ENCODE data around the gene ARHGEF37. TPM values are rescaled to one million over a fixed set of nuclear protein-coding genes. Genes with fewer than 3 reads are reported as not detected.

Gene ARHGEF37
- total RNA-seq, 3 donors from 2014 or later = 13.4 to 35.0 (median 24.6) TPM

DNA sequence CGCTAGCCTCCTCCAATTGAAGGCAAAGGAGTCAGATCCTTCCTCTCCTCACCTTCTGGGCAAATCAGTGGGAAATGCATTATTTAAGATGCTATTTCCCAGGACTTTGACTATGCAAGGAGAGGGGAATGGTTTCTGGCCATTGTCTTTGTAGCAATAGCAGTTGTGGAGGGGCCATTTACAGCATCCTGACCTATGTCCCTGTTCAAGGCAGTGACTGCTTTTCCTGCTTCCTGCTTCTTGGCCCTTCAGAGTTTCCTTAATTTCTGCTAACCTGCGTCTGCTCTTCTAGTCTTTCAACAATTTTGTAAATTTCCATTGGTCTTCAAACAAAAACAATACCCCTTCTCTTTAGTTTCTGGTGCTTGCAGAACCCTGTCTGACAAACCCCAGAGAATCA lies 76.0 kb downstream of the ARHGEF37 start:
- Histone ChIP-seq H3K4me3 (no peak overlapping the region), H3K36me3 (ENCODE audit: low read depth) (no peaks in the 10 kb centered on the region), H3K4me1 (ENCODE audit: low read depth) (peaks cover 26% of the 10 kb centered on the region), H3K9me3 (no peaks in the 10 kb centered on the region)
- TF ChIP-seq, protein P1, sequence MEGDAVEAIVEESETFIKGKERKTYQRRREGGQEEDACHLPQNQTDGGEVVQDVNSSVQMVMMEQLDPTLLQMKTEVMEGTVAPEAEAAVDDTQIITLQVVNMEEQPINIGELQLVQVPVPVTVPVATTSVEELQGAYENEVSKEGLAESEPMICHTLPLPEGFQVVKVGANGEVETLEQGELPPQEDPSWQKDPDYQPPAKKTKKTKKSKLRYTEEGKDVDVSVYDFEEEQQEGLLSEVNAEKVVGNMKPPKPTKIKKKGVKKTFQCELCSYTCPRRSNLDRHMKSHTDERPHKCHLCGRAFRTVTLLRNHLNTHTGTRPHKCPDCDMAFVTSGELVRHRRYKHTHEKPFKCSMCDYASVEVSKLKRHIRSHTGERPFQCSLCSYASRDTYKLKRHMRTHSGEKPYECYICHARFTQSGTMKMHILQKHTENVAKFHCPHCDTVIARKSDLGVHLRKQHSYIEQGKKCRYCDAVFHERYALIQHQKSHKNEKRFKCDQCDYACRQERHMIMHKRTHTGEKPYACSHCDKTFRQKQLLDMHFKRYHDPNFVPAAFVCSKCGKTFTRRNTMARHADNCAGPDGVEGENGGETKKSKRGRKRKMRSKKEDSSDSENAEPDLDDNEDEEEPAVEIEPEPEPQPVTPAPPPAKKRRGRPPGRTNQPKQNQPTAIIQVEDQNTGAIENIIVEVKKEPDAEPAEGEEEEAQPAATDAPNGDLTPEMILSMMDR (IDR thresholded peaks at IDR 0.05) = no peak
- intact Hi-C loops (cut with DNase I, micrococcal nuclease) = loop anchor here in 1 of 2 donors (5.0 kb wide), 1 partner anchor 170 kb away; no protein-coding TSS in a partner anchor
- no peak for DNase-seq
- ATAC-seq = peak; percentile 72

DNA sequence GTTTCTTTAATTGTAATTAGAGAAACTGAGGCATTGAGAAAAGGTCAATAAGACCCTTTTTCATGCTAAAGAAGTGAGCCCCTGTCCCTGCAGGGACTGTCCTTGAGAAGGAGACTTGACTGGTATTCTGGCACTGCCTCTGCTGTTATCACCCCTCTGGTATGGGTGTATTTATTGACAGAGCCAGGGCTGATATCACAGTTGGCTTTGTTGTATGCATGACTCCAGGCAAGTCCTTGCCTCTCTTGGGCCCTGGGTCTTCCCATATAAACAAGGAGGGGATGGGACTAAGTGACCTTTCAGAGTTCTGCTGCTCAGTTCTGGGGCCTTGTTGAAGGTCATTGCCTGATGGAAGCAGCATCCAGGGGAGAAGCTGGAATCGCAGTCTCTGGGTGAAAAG lies 77.0 kb downstream of the ARHGEF37 start:
- intact Hi-C loops (cut with DNase I, micrococcal nuclease) = loop anchor here in 1 of 2 donors (5.0 kb wide), 1 partner anchor 169 kb away; no protein-coding TSS in a partner anchor
- TF ChIP-seq, protein P1 (IDR thresholded peaks at IDR 0.05) = no peak
- peaks cover 26% of the 10 kb centered on the region for H3K4me1 ChIP-seq (ENCODE audit: low read depth)
- DNase-seq (peak in 1 of 3 donors; percentile 57), ATAC-seq (peak; percentile 77)
- H3K4me3 ChIP-seq = no peak overlapping the region
- H3K36me3 ChIP-seq (ENCODE audit: low read depth) = no peaks in the 10 kb centered on the region
- no peaks in the 10 kb centered on the region for H3K9me3 ChIP-seq

DNA sequence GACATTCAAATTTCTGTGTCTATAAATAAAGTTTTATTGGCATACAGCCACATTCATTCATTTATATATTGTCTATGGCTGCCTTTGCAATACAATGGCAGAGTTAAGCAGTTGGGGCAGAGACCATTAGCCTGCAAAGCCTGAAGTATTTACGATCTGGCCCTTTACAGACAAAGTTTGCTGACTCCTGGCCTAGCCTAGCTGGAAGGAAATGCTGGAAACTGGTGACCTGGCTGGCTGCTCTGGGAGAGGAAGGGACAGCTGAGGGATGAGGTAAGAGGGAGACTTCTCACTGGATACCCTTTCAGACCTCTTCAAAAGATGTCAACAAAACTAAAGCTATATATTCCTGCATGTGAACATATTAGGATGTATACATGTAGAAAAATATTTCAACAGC lies 82.8 kb downstream of the ARHGEF37 start:
- no peaks in the 10 kb centered on the region for H3K36me3 ChIP-seq (ENCODE audit: low read depth)
- intact Hi-C loops (cut with DNase I, micrococcal nuclease) = no loop called here
- TF ChIP-seq, protein P1 (IDR thresholded peaks at IDR 0.05) = no peak
- ATAC-seq (no peak), DNase-seq (no peak)
- no peak overlapping the region for H3K4me3 ChIP-seq
- peaks cover 6% of the 10 kb centered on the region for H3K9me3 ChIP-seq
- H3K4me1 ChIP-seq (ENCODE audit: low read depth) = peaks cover 17% of the 10 kb centered on the region

DNA sequence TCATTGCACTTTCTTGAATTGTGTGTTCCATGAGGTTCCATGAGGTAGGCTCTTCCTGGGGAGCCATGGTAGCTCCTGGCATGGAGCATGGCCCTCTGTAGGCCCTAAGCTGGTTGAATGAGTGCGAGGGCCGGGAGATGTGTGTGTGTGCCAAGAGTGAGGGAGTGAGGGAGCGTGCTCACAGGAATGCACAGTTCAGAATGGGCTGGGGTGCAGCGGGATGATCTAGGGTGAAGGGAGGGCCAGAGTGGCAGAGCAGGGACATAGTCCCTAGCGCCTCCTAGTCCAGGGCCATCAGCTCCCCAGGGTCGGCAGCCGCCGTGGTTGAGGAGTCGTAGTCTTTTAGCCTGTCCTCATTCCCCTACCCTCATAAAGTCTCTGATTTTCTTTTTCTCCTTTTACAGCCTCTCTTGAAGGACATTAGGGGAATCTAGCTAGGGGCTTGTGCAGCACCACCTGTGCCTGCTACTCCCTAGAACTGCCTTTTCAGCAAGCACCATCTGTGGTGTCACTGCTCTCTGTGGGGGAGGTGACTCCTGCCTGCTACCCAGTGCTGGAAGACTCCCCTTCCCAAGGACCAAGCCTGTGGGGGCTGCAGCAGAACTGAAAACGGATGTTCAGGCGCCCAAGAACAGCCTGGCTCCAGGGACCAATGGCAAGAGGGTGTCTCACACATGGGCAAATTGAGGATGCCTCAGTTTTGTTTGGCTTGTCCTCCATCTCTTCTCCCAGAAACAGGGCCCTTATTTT lies 83.5 kb downstream of the ARHGEF37 start:
- ATAC-seq = peak; percentile 21
- intact Hi-C loops (cut with DNase I, micrococcal nuclease) = no loop called here

DNA sequence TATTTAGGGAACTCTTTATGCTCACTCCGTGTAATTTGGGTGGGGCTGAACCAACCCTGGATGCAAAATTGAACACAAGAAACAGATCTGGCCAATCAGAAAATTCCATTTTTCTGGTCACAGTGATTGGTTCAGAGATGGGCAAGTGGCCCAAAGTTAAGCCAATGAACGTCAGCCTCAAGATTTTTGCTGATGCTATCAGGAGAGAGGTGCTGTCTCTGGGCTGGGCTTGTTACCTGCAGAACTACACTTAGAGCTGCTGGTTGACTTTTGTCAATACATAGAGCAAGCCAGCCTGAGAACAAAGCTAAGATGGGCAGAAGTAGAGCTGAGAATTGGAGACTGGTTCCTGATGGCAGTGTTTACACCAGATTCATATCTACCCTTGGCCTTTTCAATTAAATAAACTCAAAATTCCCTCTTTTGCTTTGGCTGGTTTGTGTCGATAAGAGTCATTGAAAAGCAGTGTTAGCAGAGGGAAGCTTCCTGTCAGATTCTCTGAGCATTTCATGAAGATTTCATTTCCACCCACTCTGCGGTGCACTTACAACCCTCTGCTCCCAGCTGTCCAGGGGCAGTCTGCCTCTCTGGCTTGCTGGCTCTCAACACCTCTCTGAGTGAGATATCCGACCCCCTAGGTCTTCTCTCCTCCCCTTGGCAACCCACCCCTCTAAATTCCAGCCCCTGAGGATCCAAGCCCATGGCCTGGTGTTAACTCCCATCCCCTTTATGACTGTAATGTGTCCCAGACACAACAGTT lies 84.3 kb downstream of the ARHGEF37 start:
- peaks cover 13% of the 10 kb centered on the region for H3K4me1 ChIP-seq (ENCODE audit: low read depth)
- H3K4me3 ChIP-seq = no peak overlapping the region
- H3K36me3 ChIP-seq (ENCODE audit: low read depth) = no peaks in the 10 kb centered on the region
- DNase-seq (no peak), ATAC-seq (no peak)
- intact Hi-C loops (cut with DNase I, micrococcal nuclease) = no loop called here
- H3K9me3 ChIP-seq = peaks cover 6% of the 10 kb centered on the region
- TF ChIP-seq, protein P1 (IDR thresholded peaks at IDR 0.05) = no peak

More for the DNA sequence above, 83.5 kb downstream of the ARHGEF37 start:
- DNase-seq = no peak
- H3K36me3 ChIP-seq (ENCODE audit: low read depth) = no peaks in the 10 kb centered on the region
- peaks cover 6% of the 10 kb centered on the region for H3K9me3 ChIP-seq
- peaks cover 17% of the 10 kb centered on the region for H3K4me1 ChIP-seq (ENCODE audit: low read depth)
- H3K4me3 ChIP-seq = no peak overlapping the region
- TF ChIP-seq, protein P1 (IDR thresholded peaks at IDR 0.05) = no peak
